ENCODE data around the gene CEACAM8.
"Not testable (repeated sequence)": the region's sequence is repeated elsewhere in the genome, so short reads cannot be mapped to it uniquely, and the experiment has no call there.

Gene CEACAM8

GRCh38 chr19:42571116-42571515 is 23.6 kb downstream of the CEACAM8 start:
- no peak for DNase-seq

- no peak for DNase-seq
Measured at GRCh38 chr19:42569193-42569592, 25.5 kb downstream of the CEACAM8 start.

- no peak for DNase-seq
Measured at GRCh38 chr19:42568006-42568405, 26.7 kb downstream of the CEACAM8 start.

- no peak for DNase-seq
Measured at GRCh38 chr19:42567567-42567966, 27.2 kb downstream of the CEACAM8 start.

- no peak for DNase-seq
Measured at GRCh38 chr19:42563352-42564210, 31.1 kb downstream of the CEACAM8 start.

- DNase-seq: no peak
Measured at GRCh38 chr19:42561512-42561911, 33.2 kb downstream of the CEACAM8 start.

GRCh38 chr19:42560731-42561130 is 34.0 kb downstream of the CEACAM8 start:
- no peak for DNase-seq

- DNase-seq: no peak
Measured at GRCh38 chr19:42558450-42559150, 36.1 kb downstream of the CEACAM8 start.

GRCh38 chr19:42557386-42557871 is 37.3 kb downstream of the CEACAM8 start:
- not testable (repeated sequence) for DNase-seq

GRCh38 chr19:42555801-42556200 is 38.9 kb downstream of the CEACAM8 start:
- DNase-seq: no peak

GRCh38 chr19:42555317-42555716 is 39.4 kb downstream of the CEACAM8 start:
- DNase-seq: no peak

GRCh38 chr19:42554046-42554575 is 40.6 kb downstream of the CEACAM8 start:
- DNase-seq: no peak

GRCh38 chr19:42553292-42554045 is 41.3 kb downstream of the CEACAM8 start:
- no peak for DNase-seq

GRCh38 chr19:42552086-42553065 is 42.3 kb downstream of the CEACAM8 start:
- DNase-seq: no peak

GRCh38 chr19:42550521-42550920 is 44.2 kb downstream of the CEACAM8 start:
- not testable (repeated sequence) for DNase-seq

GRCh38 chr19:42549067-42549466 is 45.7 kb downstream of the CEACAM8 start:
- DNase-seq: not testable (repeated sequence)

GRCh38 chr19:42548552-42548951 is 46.2 kb downstream of the CEACAM8 start:
- no peak for DNase-seq

- DNase-seq: no peak
Measured at GRCh38 chr19:42547929-42548328, 46.8 kb downstream of the CEACAM8 start.

- DNase-seq: no peak
Measured at GRCh38 chr19:42546831-42547500, 47.8 kb downstream of the CEACAM8 start.

GRCh38 chr19:42544146-42544545 is 50.6 kb downstream of the CEACAM8 start:
- DNase-seq: no peak

- DNase-seq: peak; percentile 42
Measured at GRCh38 chr19:42542791-42543190, 51.9 kb downstream of the CEACAM8 start.
